ENCODE data around the gene NLRP12.
A peak's percentile ranks its signal among the peaks of the same experiment; 100 is the strongest.
"Not testable (repeated sequence)": the region's sequence is repeated elsewhere in the genome, so short reads cannot be mapped to it uniquely, and the experiment has no call there.

The NLRP12 gene

GRCh38 chr19:53772943-53773342 lies 51.2 kb downstream of the NLRP12 start:
- peak; percentile 20 for DNase-seq

- no peak for DNase-seq
Measured at GRCh38 chr19:53771144-53771543, 53.0 kb downstream of the NLRP12 start.

DNA sequence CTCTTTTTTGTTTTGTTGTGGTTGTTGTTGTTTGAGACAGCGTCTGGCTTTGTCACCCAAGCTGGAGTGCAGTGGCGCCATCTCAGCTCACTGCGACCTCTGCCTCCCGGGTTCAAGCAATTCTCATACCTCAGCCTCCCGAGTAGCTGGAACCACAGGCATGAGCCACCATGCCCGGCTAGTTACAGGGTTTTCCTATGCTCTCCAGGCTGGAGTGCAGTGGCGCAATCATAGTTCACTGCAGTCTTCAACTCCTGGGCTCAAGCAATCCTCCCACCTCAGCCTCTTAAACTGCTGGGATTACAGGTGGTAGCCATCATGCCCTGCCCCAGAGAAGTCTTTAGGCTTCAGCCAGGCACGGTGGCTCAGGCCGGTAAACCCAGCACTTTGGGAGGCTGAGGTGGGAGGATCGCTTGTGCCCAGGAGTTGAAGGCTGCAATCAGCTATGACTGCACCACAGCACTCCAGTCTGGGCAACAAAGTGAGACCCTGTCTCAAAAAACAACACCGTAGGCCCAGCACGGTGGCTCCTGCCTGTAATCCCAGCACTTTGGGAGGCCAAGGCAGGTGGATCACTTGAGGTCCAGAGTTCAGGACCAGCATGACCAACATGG lies 54.3 kb downstream of the NLRP12 start:
- not testable (repeated sequence) for DNase-seq

GRCh38 chr19:53768401-53768800 lies 55.7 kb downstream of the NLRP12 start:
- DNase-seq: no peak

DNA sequence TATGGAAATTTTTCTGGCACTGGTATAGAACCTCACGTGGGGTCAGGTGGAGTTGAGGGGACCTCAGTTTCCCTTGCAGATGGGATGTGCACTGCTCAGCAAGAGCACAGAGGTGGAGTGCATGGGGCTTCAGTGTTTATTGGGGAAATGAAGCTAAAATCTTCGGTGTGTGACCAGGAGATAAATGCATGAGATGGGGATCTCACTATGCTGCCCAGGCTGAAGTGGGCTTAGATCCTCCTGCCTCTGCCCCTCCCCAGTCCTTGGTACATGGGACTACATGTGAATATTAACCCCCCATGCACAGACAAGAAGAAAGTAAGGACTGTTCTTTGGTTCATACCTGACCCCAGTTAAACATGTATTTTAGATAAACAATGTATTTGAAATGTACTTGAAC lies 65.1 kb downstream of the NLRP12 start:
- not testable (repeated sequence) for DNase-seq
